Right lobe of liver (tissue), 4 donors: Measurements from ENCODE around the gene CPEB4.

ENCODE experiments used
- POLR2A ChIP-seq: fragments of 450-650 bp; IDR thresholded peaks from one replicate; pipeline ENCODE4 v1.6.1; 2017; ENCODE audit warnings: antibody characterized with exemption, mild to moderate bottlenecking
- TF ChIP-seq, protein P1 (sequence below), 4 donors: fragments of 200-600 bp in 3 of 4; fragments of 450-650 bp in 1 of 4; IDR thresholded peaks; one replicate each; pipeline versions ENCODE4 v1.5.1 to v1.8.0; 2016 to 2022; ENCODE audit warnings: antibody characterized with exemption in 4 of 4, mild to moderate bottlenecking in 2 of 4
- donor health status: DM: no; HTN: no; CAD: no.
- donor health status: DM: no; HTN: no; CAD: no.
- donor health status: DM: no; HTN: yes; CAD: no.

DNA sequence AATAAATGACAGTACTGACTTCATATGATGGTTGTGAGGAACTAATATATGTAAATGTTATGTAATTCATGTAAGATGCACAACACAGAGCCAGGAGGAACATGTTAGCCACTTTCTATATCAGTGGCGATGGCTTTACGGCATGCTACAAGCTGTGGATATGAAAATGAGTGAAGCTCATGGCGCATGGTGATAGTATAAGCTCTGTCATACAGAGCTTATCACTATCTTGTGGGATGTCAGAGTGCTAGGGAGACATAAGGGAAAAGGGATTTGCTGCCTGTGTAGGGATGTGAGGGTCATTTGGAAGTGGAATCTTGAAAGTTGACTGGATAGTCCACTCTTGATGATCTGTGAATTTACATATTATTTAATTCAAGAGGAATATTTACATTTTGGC, 13.6 kb downstream of the CPEB4 start:
- no peak for TF ChIP-seq POLR2A
- TF ChIP-seq, protein P1, sequence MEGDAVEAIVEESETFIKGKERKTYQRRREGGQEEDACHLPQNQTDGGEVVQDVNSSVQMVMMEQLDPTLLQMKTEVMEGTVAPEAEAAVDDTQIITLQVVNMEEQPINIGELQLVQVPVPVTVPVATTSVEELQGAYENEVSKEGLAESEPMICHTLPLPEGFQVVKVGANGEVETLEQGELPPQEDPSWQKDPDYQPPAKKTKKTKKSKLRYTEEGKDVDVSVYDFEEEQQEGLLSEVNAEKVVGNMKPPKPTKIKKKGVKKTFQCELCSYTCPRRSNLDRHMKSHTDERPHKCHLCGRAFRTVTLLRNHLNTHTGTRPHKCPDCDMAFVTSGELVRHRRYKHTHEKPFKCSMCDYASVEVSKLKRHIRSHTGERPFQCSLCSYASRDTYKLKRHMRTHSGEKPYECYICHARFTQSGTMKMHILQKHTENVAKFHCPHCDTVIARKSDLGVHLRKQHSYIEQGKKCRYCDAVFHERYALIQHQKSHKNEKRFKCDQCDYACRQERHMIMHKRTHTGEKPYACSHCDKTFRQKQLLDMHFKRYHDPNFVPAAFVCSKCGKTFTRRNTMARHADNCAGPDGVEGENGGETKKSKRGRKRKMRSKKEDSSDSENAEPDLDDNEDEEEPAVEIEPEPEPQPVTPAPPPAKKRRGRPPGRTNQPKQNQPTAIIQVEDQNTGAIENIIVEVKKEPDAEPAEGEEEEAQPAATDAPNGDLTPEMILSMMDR (IDR thresholded peaks at IDR 0.05) = no peak
